ENCODE results near the gene NLRP7.

Gene NLRP7

GRCh38 chr19:54893406-54893805 lies 53.9 kb downstream of the NLRP7 start:
- no peak for DNase-seq (ENCODE audit: low read depth)
- H3K4me3 ChIP-seq (ENCODE audit: low read depth, low read length), result no peak overlapping the region
- no peak for TF ChIP-seq CTCF (IDR thresholded peaks at IDR 0.05; ENCODE audit: insufficient read depth, low read depth, low read length, missing control alignments)

GRCh38 chr19:54889566-54889965 lies 57.8 kb downstream of the NLRP7 start:
- DNase-seq (ENCODE audit: low read depth), result no peak
- H3K4me3 ChIP-seq (ENCODE audit: low read depth, low read length), result no peak overlapping the region
- TF ChIP-seq CTCF (IDR thresholded peaks at IDR 0.05; ENCODE audit: insufficient read depth, low read depth, low read length, missing control alignments), result no peak

GRCh38 chr19:54888239-54888638 lies 59.1 kb downstream of the NLRP7 start:
- DNase-seq (ENCODE audit: low read depth), result no peak
- H3K4me3 ChIP-seq (ENCODE audit: low read depth, low read length), result no peak overlapping the region
- no peak for TF ChIP-seq CTCF (IDR thresholded peaks at IDR 0.05; ENCODE audit: insufficient read depth, low read depth, low read length, missing control alignments)

- no peak for TF ChIP-seq CTCF (IDR thresholded peaks at IDR 0.05; ENCODE audit: insufficient read depth, low read depth, low read length, missing control alignments)
- no peak for DNase-seq (ENCODE audit: low read depth)
- H3K4me3 ChIP-seq (ENCODE audit: low read depth, low read length), result no peak overlapping the region
These were observed 64.1 kb downstream of the NLRP7 start for GRCh38 chr19:54883228-54883627.

- H3K4me3 ChIP-seq (ENCODE audit: low read depth, low read length), result no peak overlapping the region
- peak; percentile 44 for TF ChIP-seq CTCF (IDR thresholded peaks at IDR 0.05; ENCODE audit: insufficient read depth, low read depth, low read length, missing control alignments)
- DNase-seq (ENCODE audit: low read depth), result peak; percentile 84
These were observed 64.6 kb downstream of the NLRP7 start for GRCh38 chr19:54882758-54883157.

- no peak for TF ChIP-seq CTCF (IDR thresholded peaks at IDR 0.05; ENCODE audit: insufficient read depth, low read depth, low read length, missing control alignments)
- DNase-seq (ENCODE audit: low read depth), result no peak
These were observed 65.4 kb downstream of the NLRP7 start for GRCh38 chr19:54881884-54882283.

GRCh38 chr19:54877471-54877870 lies 69.9 kb downstream of the NLRP7 start:
- no peak for TF ChIP-seq CTCF (IDR thresholded peaks at IDR 0.05; ENCODE audit: insufficient read depth, low read depth, low read length, missing control alignments)
- no peak overlapping the region for H3K4me3 ChIP-seq (ENCODE audit: low read depth, low read length)
- no peak for DNase-seq (ENCODE audit: low read depth)

More at GRCh38 chr19:54881884-54882283, 65.4 kb downstream of the NLRP7 start:
- H3K4me3 ChIP-seq (ENCODE audit: low read depth, low read length), result no peak overlapping the region

Data from GM12865 (cell line).